HG03108 (cell line): ENCODE data around the gene SLC22A2.

Source experiments
- ATAC-seq: cut with Tn5 transposase; IDR thresholded peaks from one replicate; pipeline ENCODE4 v1.9.1; 2021; ENCODE audit warnings: moderate library complexity; ENCODE audit not compliant: unreplicated experiment

Gene SLC22A2

GRCh38 chr6:160218810-160219209, 39.8 kb downstream of the SLC22A2 start:
- ATAC-seq, result no peak

DNA sequence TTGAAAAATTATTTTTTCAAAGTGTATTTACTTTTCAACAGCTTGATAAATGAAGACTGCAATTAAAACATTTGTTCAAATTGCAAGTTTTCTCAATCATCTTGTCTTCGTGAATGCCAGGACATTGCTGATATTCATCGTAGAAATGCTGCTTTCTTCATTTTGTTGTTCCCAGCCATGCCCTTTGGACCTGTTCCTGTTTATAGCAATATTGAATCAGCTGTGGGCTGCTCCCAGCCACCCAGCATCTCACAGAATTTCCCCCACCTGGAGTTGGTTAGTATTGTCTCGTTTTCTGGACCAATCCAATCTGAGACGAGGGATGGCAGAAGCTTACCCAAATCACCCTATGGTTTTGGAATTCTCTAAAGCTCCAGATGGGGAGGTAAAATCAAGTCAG, 40.8 kb downstream of the SLC22A2 start:
- no peak for ATAC-seq

DNA sequence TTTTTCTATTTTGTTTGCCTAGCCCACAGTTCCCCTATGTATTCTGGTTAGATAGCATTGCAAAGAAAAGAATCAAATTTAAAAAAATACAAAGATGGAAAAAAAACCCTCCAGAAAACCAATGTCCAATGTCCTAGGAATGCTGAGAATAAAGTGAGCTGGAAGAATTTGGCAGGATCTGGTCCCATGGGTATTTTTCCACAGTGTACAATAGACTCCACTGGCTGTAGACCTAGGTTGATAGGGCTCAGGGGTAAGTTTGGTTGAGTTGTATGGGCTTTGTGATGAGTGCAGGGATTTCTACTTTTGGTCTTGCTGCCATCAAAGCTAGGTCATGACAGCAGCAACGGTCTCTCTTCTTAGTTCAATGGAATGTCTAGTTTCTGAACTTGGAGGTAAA, 41.5 kb downstream of the SLC22A2 start:
- no peak for ATAC-seq

DNA sequence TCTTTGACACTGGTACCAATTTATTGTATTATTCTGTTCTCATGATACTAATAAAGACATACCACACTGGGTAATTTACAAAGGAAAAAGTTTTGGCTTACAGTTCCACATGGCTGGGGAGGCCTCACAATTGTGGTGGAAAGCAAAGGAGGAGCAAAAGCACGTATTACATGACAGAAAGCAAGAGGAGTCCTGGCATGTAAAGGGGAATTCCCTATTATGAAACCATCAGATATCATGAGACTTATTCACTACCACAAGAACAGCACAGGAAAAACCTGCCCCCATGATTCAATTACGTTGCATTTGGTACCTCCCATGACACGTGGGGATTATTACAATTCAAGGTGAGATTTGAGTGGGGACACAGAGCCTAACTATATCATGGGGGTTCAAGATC, 43.4 kb downstream of the SLC22A2 start:
- ATAC-seq, result no peak

DNA sequence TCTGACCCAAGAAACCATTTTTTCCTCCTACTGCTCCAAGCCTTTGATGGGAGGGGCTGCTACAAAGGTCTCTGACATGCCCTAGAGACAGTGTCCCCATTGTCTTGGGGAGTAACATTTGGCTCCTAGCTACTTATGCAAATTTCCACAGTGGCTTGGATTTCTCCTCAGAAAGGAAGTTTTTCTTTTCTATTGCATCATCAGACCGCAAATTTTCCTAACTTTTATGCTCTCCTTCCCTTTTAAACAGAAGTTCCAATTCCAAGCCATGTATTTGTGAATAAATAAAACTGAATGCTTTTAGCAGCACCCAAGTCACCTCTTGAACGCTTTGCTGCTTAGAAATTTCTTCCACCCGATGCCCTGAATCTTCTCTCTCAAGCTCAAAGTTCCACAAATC, 51.0 kb downstream of the SLC22A2 start:
- ATAC-seq, result no peak

DNA sequence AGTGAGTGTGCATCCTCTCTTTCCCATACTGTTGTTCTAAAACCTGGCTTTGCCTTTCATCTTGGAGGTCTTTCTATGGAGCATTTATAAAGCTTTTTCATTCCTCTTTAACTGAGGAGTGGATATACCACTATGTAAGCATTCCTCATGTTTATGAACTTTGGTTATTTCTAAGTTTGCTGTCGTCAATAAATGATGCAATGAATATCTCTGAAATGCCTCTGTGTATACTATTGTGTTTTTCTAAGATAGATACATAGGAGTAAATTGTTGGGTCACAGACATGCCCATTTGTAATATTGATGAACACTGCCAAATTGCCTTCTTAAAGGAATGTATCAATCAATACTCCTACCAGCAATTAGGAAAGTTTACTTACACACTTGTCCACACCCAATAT, 53.9 kb downstream of the SLC22A2 start:
- no peak for ATAC-seq

DNA sequence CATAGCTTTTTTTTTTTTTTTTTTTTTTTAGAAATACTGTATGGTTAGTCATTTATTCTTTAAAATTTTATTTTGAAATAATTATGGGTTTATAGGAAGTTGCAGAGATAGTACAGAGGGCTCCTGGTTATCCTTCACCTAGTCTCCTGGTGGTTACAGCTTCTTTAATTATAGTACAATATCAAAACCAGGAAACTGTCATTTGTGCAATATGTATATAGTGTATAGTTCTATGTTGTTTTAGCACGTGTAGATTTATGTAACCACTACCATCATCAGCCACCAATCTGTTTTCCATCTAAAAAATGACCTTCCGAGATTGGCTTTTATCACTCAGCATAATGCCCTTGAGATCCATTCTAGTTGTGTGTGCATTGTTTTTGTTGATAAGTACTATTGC, 54.7 kb downstream of the SLC22A2 start:
- ATAC-seq, result no peak

DNA sequence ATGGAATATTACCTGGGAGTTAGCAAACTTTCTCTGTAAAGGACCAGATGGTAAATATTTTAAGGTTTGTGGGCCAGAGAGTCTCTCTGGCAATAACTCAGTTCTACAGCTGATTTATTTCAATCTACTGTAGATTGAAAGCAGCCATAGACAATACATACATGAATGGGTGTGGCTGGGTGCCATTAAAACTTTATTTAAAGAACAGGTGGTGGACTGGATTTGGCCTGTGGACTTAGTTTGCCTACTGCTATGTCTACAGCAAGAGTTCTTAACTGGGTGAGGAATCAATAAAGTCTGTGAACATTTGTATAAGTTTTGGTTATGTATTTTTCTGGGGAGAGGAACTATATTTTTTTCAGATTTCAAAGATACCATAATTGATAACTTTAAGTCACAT, 55.1 kb downstream of the SLC22A2 start:
- no peak for ATAC-seq

DNA sequence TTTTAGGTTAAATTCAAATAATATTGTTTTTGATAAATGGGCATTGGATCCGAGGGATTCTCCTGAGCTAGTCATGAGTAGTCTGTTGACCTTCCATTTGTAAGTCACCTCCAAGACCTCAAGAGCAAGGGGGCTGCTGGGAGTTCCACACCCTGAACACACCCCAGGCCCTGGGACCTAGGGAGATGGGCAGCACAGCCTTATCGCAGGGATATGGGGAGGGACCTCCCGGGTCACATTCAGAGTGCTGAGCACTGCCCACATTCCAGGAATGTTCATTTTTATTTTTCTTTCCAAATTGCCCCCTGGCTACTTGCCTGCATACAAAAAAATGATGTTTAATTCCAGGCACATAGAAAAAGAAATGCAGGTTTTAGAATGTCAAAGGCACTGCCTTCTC, 55.5 kb downstream of the SLC22A2 start:
- ATAC-seq, result no peak

- no peak for ATAC-seq
These were observed 56.2 kb downstream of the SLC22A2 start for GRCh38 chr6:160202411-160202810.

DNA sequence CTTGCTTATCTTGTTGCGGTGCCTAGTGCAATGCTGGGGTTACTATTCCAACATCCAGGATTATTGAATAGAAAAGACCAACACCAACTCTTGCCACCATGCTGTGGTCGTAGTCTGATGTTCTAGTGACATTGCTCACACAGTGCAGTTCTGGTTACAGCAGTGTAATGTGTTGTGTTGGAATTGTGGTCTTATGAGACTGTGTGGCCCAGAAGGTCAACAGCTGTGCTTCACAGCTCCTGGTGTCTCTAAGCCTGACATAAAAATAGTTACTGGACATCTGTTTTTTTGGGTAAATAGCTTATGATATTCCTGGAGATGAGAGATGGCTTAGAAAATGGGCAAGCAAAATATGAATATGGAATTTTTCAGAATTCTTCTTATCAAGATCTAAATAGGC, 57.6 kb downstream of the SLC22A2 start:
- no peak for ATAC-seq

GRCh38 chr6:160198606-160199211, 59.9 kb downstream of the SLC22A2 start:
- peak; percentile 84 for ATAC-seq

DNA sequence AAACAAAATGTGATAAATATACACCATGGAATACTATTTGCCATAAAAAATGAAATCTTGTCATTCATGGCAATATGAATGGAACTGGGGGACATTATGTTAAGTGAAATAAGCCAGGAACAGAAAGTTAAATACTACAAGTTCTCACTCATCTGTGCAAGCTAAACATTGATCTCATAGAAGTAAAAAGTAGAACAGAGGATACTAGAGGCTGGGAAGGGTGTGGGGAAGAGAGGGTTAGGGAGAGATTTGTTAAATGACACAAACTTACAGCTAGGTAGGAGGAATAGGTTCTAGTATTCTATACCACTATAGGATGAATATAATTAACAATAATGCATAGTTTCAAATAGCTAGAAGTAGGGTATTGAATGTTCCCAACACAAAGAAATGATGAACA, 61.0 kb downstream of the SLC22A2 start:
- ATAC-seq, result no peak

DNA sequence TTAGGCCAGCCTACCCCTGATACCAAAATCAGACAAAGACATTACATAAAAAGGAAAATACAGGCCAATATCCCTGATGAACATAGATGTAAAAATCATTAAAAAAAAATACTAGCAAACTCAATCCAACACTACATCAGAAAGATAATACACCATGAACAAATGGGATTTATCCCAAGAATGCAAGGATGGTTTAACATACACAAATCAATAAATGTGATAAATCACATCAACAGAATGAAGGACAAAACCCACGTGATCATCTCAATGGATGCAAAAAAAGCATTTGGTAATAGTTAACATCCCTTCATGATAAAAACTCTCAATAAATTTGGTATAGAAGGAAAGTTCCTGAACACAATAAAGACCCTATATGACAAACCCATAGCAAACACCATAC, 63.8 kb downstream of the SLC22A2 start:
- ATAC-seq, result no peak

GRCh38 chr6:160192840-160193239, 65.8 kb downstream of the SLC22A2 start:
- ATAC-seq, result no peak

DNA sequence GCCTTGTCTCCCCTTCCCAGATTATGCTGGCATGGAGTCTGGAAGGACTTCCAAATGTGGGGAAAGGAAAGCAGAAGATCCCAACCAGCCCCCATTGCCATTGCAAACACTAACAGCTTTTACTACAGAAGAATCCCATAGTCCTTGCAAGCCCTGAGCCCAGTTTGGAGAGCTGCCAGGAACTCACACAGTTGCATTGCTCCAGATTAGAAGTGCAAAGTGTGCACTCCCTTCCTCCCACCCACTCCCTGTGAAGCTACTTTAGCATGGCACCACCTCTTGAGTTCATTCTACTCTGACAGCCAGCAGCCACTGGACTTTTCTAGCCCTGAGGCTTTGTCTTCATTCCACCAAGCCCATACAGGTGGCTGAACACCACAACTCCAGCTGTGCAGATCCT, 67.6 kb downstream of the SLC22A2 start:
- no peak for ATAC-seq

DNA sequence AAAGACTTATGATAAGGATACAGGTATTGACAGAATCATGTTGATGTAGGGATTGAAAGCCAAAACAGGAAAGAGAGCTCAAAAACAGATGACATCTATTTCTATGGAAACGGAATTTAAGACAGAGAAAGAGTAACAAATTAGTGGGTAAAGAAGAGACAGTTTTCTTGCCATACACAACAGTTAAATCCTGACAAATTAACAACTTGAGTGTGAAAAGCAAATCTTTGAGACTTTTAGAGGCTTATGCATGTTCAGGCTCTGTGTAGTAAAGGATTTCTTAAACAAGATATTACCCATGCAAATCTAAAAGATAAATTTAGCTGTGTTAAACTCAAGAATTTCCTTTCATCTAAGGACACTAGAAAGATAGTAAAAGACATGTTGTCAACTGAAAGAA, 68.5 kb downstream of the SLC22A2 start:
- no peak for ATAC-seq

DNA sequence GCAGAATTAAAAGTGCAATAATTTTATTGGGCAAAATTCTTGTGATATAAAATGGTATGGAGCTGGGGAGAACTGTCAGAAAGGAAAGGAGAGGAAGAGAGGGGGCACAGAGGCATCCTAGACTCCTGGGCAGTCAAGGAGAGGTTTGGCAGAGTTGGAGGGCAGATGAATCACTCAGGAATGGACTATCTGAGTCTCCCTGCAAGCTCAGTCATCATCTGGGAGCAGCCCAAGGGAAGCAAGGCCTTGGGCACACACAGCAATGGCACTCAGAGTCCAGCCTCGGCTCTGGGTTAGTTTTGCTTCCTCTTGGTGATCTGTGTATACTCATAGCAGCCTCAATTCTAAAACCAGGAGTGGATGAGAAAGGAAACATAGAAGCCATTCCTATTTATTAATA, 69.8 kb downstream of the SLC22A2 start:
- ATAC-seq, result no peak

- ATAC-seq, result no peak
These were observed 77.9 kb downstream of the SLC22A2 start for GRCh38 chr6:160180706-160181105.

DNA sequence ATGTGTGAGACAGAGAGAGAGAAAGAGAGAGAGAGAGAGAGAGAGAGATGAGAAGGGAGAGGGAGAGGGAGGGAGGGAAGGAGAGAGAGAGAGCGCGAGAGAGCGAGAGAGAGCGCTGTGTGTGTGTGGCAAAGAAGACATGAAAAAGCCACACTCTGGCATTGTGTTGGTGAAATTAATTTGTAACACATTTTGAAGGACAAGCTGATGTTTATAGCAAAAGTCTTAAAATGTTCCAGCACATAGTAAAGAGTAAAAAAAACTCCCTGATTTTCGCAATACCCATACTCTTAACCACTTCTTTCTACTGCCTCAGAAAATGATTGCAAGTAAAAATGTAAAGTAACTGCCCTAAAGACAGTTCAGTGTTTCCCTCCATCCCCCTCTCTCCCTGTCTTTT, 80.3 kb downstream of the SLC22A2 start:
- ATAC-seq, result no peak

- ATAC-seq, result no peak
These were observed 81.4 kb downstream of the SLC22A2 start for GRCh38 chr6:160177220-160177619.

DNA sequence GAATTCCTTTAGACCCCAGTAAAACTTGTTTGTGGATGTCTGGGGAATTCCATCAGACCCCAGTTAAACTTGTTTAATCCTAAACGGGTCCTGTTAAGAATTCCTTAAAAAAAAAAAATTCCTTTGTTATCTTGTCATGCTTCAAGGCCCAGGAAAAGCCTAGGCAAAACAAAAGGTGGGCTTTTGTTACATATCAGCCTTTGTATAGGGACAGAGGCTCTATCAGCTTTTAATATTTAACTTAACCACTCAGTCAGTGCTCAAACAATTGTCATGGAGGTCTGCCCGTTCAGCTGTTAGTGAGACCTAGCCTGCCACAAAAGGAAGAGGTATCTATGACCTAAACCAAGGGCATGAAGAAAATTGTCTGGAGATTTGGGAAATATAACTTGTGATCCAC, 83.9 kb downstream of the SLC22A2 start:
- ATAC-seq, result no peak

- ATAC-seq, result no peak
These were observed 84.7 kb downstream of the SLC22A2 start for GRCh38 chr6:160173806-160174527.
